ENCODE data around the gene HS3ST5.
"Not testable (repeated sequence)": the region's sequence is repeated elsewhere in the genome, so short reads cannot be mapped to it uniquely, and the experiment has no call there.

The HS3ST5 gene

GRCh38 chr6:114032721-114033120 is 310.1 kb downstream of the HS3ST5 start:
- no peak for DNase-seq

- no peak for DNase-seq
These were observed 312.1 kb downstream of the HS3ST5 start for GRCh38 chr6:114030767-114031166.

- no peak for DNase-seq
These were observed 318.1 kb downstream of the HS3ST5 start for GRCh38 chr6:114024746-114025145.

- no peak for DNase-seq
These were observed 322.6 kb downstream of the HS3ST5 start for GRCh38 chr6:114020196-114020595.

GRCh38 chr6:114017146-114017545 is 325.7 kb downstream of the HS3ST5 start:
- not testable (repeated sequence) for DNase-seq

- not testable (repeated sequence) for DNase-seq
These were observed 328.7 kb downstream of the HS3ST5 start for GRCh38 chr6:114014106-114014505.

GRCh38 chr6:114011486-114011885 is 331.3 kb downstream of the HS3ST5 start:
- not testable (repeated sequence) for DNase-seq

- DNase-seq: no peak
These were observed 332.3 kb downstream of the HS3ST5 start for GRCh38 chr6:114010540-114010939.

GRCh38 chr6:114009192-114009591 is 333.6 kb downstream of the HS3ST5 start:
- no peak for DNase-seq

- DNase-seq: no peak
These were observed 334.5 kb downstream of the HS3ST5 start for GRCh38 chr6:114008331-114008730.

GRCh38 chr6:114007516-114007915 is 335.3 kb downstream of the HS3ST5 start:
- no peak for DNase-seq

All from NCI-H510A (cell line).